AG04450 (cell line): ENCODE data around the gene ZNF462. TPM values are rescaled to one million over a fixed set of nuclear protein-coding genes. Genes with fewer than 3 reads are reported as not detected.

Source experiments
- CTCF ChIA-PET: fragments of 300-600, 350-600 bp; formaldehyde crosslinking; extraction: SDS; loops from one replicate; lab custom pipeline; 2022; ENCODE audit warnings: antibody characterized with exemption, inconsistent platforms; lab: Charles Lee
- POLR2A ChIA-PET: fragments of 350-600 bp; formaldehyde crosslinking; extraction: SDS; loops from one replicate; lab custom pipeline; 2021; ENCODE audit warnings: antibody characterized with exemption, inconsistent platforms; lab: Yijun Ruan, JAX
- DNase-seq: peaks from one replicate; pipeline ENCODE4 v3.0.0-alpha.2; 2011; ENCODE audit warnings: low read depth, low spot score
- H3K27ac ChIP-seq: one replicate; pipeline ENCODE4 v1.5.1; 2012; ENCODE audit warnings: low read depth, low read length, control low read depth
- H3K27me3 ChIP-seq: one replicate; pipeline ENCODE4 v1.6.0; 2012; ENCODE audit warnings: low read length; ENCODE audit not compliant: control insufficient read depth, insufficient read depth
- H3K4me3 ChIP-seq: 2 replicates; pipeline ENCODE4 v1.5.1; 2011; ENCODE audit warnings: mild to moderate bottlenecking, low read depth, low read length, control low read depth
- H3K9me3 ChIP-seq: 2 replicates; pipeline ENCODE4 v1.5.1; 2012; ENCODE audit warnings: low read length; ENCODE audit not compliant: control insufficient read depth, insufficient read depth
- polyA plus RNA-seq: library from polyadenylated mRNA; depleted of rRNA; stranded (reverse); fragments of >200 nt; gene quantifications from 2 replicates; pipeline ENCODE4 v1.2.3, GENCODE V29; 2011
- TF ChIP-seq, protein P1 (sequence below): IDR thresholded peaks from 2 replicates; pipeline ENCODE4 v1.5.1; 2011; ENCODE audit warnings: low read depth, low read length, control low read depth, inconsistent platforms

Gene ZNF462
- polyA plus RNA-seq, 1 experiment: 7.5 TPM

- Histone ChIP-seq H3K27me3 (peaks cover 11% of the 10 kb centered on the region), H3K4me3 (peak overlapping the region; percentile 95), H3K9me3 (no peaks in the 10 kb centered on the region), H3K27ac (no peak overlapping the region)
- CTCF ChIA-PET: interaction anchor here (1.1 kb wide), 2 partner anchors 277 to 1018 kb away, joined by 3 read pairs; no protein-coding TSS in a partner anchor
- DNase-seq: no peak
- TF ChIP-seq, protein P1, sequence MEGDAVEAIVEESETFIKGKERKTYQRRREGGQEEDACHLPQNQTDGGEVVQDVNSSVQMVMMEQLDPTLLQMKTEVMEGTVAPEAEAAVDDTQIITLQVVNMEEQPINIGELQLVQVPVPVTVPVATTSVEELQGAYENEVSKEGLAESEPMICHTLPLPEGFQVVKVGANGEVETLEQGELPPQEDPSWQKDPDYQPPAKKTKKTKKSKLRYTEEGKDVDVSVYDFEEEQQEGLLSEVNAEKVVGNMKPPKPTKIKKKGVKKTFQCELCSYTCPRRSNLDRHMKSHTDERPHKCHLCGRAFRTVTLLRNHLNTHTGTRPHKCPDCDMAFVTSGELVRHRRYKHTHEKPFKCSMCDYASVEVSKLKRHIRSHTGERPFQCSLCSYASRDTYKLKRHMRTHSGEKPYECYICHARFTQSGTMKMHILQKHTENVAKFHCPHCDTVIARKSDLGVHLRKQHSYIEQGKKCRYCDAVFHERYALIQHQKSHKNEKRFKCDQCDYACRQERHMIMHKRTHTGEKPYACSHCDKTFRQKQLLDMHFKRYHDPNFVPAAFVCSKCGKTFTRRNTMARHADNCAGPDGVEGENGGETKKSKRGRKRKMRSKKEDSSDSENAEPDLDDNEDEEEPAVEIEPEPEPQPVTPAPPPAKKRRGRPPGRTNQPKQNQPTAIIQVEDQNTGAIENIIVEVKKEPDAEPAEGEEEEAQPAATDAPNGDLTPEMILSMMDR: no peak
- POLR2A ChIA-PET: interaction anchor here (1.0 to 2.7 kb wide), 2 partner anchors 32 to 160 kb away, joined by 3 to 7 read pairs; no protein-coding TSS in a partner anchor
Measured at GRCh38 chr9:106859957-106860720, 2.8 kb upstream of the ZNF462 start.

DNA sequence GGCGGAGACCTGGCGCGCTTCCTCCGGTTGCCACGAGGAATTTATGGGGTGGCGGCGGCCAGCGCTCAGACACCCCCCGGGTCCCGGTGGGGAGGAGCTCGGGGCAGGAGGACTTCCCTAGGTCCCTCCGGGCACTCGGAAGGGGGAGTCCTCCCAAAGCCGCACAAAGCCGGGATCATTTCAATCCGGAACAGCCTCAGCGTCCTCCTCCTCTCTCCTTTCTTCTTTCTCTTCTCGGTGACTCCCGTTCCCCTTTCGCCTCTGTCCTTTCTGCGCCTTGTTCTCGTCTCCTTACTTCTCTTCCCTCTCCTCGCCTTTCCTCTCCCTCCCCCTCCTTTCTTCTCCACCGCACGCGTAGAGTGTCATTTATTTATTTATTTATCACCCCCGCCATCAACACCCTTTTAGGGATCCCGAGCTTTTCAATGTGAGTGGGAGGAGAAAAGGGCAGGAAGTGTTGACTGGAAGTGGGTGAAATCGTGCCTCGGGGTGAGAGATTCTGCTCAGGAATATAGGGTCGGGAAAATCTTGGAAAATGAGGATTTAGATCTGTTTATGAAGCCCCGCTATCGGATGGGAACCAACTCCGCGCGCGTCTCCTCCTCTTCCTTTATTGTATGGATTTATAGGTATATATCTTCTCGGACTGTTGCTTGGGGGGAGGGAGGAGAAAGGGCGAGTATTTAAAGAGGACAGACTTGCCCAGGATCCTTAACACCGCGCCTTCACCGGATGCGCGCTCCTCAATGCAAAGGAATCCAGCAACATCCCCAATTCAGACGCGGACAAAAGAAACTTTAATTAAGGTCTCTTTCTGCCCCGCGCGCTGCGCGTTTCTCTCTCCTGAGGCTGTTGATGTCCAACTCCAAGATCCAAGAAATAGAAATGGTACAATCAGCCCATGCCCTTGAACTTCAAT, 2.0 kb upstream of the ZNF462 start:
- no peak for DNase-seq
- H3K27ac ChIP-seq: no peak overlapping the region
- CTCF ChIA-PET: interaction anchor here (1.1 kb wide), 2 partner anchors 276 to 1019 kb away, joined by 3 read pairs; no protein-coding TSS in a partner anchor
- peaks cover 11% of the 10 kb centered on the region for H3K27me3 ChIP-seq
- POLR2A ChIA-PET: interaction anchor here (2.7 kb wide), 1 partner anchor 32 kb away, joined by 7 read pairs; no protein-coding TSS in a partner anchor
- TF ChIP-seq, protein P1: no peak
- peak overlapping the region; percentile 95 for H3K4me3 ChIP-seq
- H3K9me3 ChIP-seq: no peaks in the 10 kb centered on the region

DNA sequence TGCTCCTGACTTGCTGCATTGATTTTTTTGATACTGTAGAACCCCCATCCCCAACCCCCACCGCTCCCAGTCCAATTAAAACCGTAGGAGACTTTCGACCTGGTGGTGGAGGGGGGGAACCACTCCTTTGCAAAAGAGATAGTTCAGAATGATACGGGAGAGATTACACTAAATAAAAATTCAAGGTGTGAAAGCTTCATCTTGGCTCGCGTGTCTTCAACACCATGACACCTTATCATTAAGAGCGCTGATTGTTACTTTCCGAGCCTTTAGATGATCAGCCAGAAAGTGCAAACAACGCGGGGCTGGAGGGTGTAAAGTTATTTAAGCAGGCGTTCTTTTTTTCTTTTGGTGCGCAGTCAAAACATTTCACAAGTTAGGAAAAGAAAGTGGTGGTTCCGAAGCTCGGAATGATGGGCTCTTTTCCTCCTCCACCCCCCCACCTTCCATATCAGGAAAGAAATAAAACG, 1.3 kb upstream of the ZNF462 start:
- H3K4me3 ChIP-seq: peak overlapping the region; percentile 95
- CTCF ChIA-PET: no interaction called here
- no peaks in the 10 kb centered on the region for H3K9me3 ChIP-seq
- peaks cover 11% of the 10 kb centered on the region for H3K27me3 ChIP-seq
- DNase-seq: no peak
- POLR2A ChIA-PET: interaction anchor here (1.2 to 2.7 kb wide), 2 partner anchors 31 to 68 kb away, joined by 3 to 7 read pairs; no protein-coding TSS in a partner anchor
- H3K27ac ChIP-seq: no peak overlapping the region
- TF ChIP-seq, protein P1: no peak

GRCh38 chr9:106862110-106862820, 701 bp upstream of the ZNF462 start:
- CTCF ChIA-PET: no interaction called here
- POLR2A ChIA-PET: interaction anchor here (0.7 to 2.7 kb wide), 3 partner anchors 30 to 351 kb away, joined by 3 to 7 read pairs (median 3); no protein-coding TSS in a partner anchor
- Histone ChIP-seq H3K27me3 (peaks cover 10% of the 10 kb centered on the region), H3K9me3 (no peaks in the 10 kb centered on the region), H3K4me3 (peak overlapping the region; percentile 95), H3K27ac (peak overlapping the region; percentile 61)
- TF ChIP-seq, protein P1: no peak
- DNase-seq: no peak
